ENCODE results near the gene ARMC5.
A peak's percentile ranks its signal among the peaks of the same experiment; 100 is the strongest.

- TF ChIP-seq EP300 (IDR thresholded peaks at IDR 0.05) (no peak), CTCF (IDR thresholded peaks at IDR 0.05) (no peak), POLR2A (IDR thresholded peaks at IDR 0.05; ENCODE audit: low read depth) (no peak), POLR2AphosphoS5 (IDR thresholded peaks at IDR 0.05) (peak in 1 of 2 donors; percentile 31)
Observed at GRCh38 chr16:31427441-31428278, 31.6 kb upstream of the ARMC5 start.

Measured in esophagus muscularis mucosa (tissue), 4 donors.